ENCODE data around the gene TMEM45B.
"Not testable (repeated sequence)": the region's sequence is repeated elsewhere in the genome, so short reads cannot be mapped to it uniquely, and the experiment has no call there.

TMEM45B gene

DNA sequence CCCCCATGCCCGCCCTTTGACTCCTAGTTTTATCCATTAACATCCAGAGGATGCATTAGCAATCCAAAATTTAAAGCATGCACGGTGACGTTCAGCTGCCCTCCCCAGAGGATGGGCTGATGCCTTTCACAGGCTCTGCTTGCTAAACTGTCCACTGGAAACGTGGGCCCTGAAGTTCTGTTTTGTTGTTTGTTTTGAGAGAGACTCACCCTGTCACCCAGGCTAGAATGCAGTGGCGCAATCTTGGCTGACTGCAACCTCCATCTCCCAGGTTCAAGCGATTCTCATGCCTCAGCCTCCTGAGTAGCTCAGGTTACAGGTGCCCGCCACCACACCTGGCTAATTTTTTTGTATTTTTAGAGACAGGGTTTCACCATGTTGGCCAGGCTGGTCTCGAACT lies 40.4 kb downstream of the TMEM45B start:
- Histone ChIP-seq H3K36me3 (replicated peaks) (no peaks in the 10 kb centered on the region), H3K27me3 (replicated peaks) (no peaks in the 10 kb centered on the region), H3K27ac (no peak overlapping the region), H3K4me3 (ENCODE audit: low read depth, low read length) (no peak overlapping the region)
- TF ChIP-seq, protein P1, sequence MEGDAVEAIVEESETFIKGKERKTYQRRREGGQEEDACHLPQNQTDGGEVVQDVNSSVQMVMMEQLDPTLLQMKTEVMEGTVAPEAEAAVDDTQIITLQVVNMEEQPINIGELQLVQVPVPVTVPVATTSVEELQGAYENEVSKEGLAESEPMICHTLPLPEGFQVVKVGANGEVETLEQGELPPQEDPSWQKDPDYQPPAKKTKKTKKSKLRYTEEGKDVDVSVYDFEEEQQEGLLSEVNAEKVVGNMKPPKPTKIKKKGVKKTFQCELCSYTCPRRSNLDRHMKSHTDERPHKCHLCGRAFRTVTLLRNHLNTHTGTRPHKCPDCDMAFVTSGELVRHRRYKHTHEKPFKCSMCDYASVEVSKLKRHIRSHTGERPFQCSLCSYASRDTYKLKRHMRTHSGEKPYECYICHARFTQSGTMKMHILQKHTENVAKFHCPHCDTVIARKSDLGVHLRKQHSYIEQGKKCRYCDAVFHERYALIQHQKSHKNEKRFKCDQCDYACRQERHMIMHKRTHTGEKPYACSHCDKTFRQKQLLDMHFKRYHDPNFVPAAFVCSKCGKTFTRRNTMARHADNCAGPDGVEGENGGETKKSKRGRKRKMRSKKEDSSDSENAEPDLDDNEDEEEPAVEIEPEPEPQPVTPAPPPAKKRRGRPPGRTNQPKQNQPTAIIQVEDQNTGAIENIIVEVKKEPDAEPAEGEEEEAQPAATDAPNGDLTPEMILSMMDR (IDR thresholded peaks at IDR 0.05; ENCODE audit: low read depth, low read length, missing control alignments), result no peak
- DNase-seq, result no peak
- in situ Hi-C loops (cut with HindIII; ENCODE audit: low pct_ligation_motif_present, low sequenced_read_pairs), result no loop called here

DNA sequence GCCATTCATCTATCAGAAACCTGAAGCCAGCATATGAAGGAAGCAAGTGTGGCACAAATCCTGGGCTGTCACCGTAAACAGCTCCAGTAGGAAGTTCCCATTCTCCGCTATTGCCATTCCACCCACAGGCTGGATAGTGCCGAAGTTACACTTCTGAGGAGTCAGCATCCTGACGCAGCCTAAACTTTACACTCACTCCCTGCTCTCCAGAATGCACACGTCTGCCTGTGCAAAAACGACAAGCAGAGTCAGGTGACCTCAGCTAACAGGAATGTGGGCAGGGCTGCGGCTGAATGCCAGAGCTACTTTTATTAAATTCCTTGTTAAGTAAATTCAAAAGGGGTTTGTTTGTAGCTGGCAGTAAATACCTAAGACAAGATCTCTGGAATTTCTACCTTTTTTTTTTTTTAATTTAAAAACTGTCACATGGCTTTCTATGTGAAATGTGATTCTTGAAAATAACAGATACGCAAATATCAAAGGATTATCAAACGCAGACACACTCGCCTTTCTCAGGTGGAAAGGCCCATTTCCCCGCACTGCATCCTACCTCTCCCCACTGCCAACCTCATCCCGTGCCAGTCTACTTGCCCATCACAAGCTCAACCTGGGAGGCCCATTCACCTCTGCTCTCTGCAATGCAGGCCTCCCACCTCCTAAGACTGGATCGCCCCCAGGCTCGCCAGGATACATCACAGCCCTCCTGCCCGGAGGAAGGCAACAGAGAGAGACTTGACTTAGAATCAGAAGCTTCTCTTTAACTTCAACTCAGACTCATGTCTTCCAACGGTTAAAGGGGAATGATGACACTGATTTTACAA lies 46.3 kb downstream of the TMEM45B start:
- Histone ChIP-seq H3K27me3 (replicated peaks) (no peaks in the 10 kb centered on the region), H3K4me3 (ENCODE audit: low read depth, low read length) (no peak overlapping the region), H3K27ac (peak overlapping the region; percentile 3), H3K36me3 (replicated peaks) (peaks cover 18% of the 10 kb centered on the region)
- DNase-seq, result peak; percentile 95
- in situ Hi-C loops (cut with HindIII; ENCODE audit: low pct_ligation_motif_present, low sequenced_read_pairs), result no loop called here
- TF ChIP-seq, protein P1 (IDR thresholded peaks at IDR 0.05; ENCODE audit: low read depth, low read length, missing control alignments), result no peak

DNA sequence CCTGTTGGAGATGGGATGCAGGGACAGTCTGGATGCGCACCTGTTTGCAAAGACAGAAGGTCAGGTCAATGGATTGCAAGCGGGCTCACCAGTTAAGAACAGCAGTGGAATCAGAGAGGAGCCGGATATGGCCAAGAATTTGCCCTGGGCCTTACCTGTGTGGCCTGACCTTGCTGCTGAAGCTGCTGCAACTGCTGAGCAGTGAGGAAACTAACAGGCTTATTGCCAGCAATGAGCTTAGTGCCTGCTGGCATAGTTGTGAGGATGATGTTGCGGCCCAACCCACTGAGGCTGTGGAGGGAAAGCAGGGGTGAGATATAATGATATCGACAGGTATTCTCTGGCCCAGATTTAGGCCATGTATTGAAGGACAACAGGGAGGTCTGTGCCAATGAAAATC lies 49.2 kb downstream of the TMEM45B start:
- Histone ChIP-seq H3K36me3 (replicated peaks) (peaks cover 30% of the 10 kb centered on the region), H3K27me3 (replicated peaks) (no peaks in the 10 kb centered on the region), H3K4me3 (ENCODE audit: low read depth, low read length) (no peak overlapping the region), H3K27ac (no peak overlapping the region)
- in situ Hi-C loops (cut with HindIII; ENCODE audit: low pct_ligation_motif_present, low sequenced_read_pairs), result no loop called here
- TF ChIP-seq, protein P1 (IDR thresholded peaks at IDR 0.05; ENCODE audit: low read depth, low read length, missing control alignments), result no peak
- no peak for DNase-seq

DNA sequence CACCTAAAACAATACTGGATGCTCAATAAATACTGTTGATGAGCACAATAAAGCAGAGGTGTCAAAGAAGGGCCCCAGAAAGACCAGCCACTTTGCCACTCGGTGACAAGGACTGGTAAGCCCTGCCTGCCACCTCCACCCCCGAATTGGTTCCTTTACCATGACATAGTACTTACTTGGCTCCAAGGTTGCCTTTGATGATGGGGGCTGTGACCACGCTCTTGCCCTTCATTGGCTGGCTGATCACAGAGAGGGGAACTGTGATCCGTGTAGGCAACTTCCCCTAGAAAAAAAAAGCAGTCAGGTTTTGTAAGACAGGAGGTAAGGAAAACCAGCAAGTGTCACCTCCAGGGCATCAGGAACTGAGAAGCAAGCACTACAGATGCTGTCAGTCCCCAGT lies 50.1 kb downstream of the TMEM45B start:
- in situ Hi-C loops (cut with HindIII; ENCODE audit: low pct_ligation_motif_present, low sequenced_read_pairs), result no loop called here
- no peak overlapping the region for H3K27ac ChIP-seq

DNA sequence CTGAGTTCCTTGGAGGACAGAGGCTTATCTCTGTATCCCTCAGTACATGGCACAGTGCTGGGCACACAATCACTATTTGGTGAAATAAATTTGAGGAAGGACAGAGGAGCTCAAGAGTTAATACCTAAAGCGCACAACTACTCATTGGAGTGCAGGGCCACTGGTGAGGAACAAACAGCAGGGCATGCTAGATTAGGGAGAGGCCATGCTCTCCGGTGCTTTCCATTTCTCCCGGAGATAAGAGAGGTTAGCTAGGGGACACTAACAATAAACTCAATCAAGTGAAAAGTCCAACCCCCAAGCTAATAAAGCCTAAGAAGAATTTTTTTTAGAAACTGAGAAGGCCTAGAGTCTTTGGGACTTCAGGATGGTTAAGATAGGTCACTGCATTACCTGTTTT lies 50.7 kb downstream of the TMEM45B start:
- in situ Hi-C loops (cut with HindIII; ENCODE audit: low pct_ligation_motif_present, low sequenced_read_pairs), result no loop called here
- DNase-seq, result no peak
- no peak overlapping the region for H3K4me3 ChIP-seq (ENCODE audit: low read depth, low read length)
- H3K27me3 ChIP-seq (replicated peaks), result no peaks in the 10 kb centered on the region
- H3K27ac ChIP-seq, result no peak overlapping the region
- TF ChIP-seq, protein P1 (IDR thresholded peaks at IDR 0.05; ENCODE audit: low read depth, low read length, missing control alignments), result no peak
- peaks cover 39% of the 10 kb centered on the region for H3K36me3 ChIP-seq (replicated peaks)

More for the DNA sequence above, 50.1 kb downstream of the TMEM45B start:
- DNase-seq, result no peak
- Histone ChIP-seq H3K27me3 (replicated peaks) (no peaks in the 10 kb centered on the region), H3K4me3 (ENCODE audit: low read depth, low read length) (no peak overlapping the region), H3K36me3 (replicated peaks) (peaks cover 37% of the 10 kb centered on the region)
- TF ChIP-seq, protein P1 (IDR thresholded peaks at IDR 0.05; ENCODE audit: low read depth, low read length, missing control alignments), result no peak

DNA sequence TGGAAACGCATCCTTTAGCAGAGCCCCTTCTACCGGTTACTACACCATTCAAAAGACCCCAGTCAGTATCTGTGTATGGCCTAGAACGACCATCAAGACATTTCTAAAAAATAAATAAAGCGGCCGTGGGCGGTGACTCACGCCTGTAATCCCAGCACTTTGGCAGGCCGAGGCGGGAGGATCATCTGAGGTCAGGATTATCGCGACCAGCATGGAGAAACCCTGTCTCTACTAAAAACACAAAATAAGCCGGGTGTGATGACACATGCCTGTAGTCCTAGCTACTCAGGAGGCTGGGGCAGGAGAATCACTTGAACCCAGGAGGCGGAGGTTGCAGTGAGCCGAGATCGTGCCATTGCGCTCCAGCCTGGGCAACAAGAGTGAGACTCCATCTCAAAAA lies 53.0 kb downstream of the TMEM45B start:
- H3K4me3 ChIP-seq (ENCODE audit: low read depth, low read length); H3K27me3 ChIP-seq (replicated peaks); in situ Hi-C loops (cut with HindIII; ENCODE audit: low pct_ligation_motif_present, low sequenced_read_pairs); H3K27ac ChIP-seq: not testable (repeated sequence)
- peaks cover 59% of the 10 kb centered on the region for H3K36me3 ChIP-seq (replicated peaks)
- peak; percentile 12 for DNase-seq

Measured in brain microvascular endothelial cell (primary cell).